ENCODE measurements around the gene NGFR.

NGFR gene

GRCh38 chr17:49510720-49511110 is 15.6 kb downstream of the NGFR start:
- TF ChIP-seq, protein P1, sequence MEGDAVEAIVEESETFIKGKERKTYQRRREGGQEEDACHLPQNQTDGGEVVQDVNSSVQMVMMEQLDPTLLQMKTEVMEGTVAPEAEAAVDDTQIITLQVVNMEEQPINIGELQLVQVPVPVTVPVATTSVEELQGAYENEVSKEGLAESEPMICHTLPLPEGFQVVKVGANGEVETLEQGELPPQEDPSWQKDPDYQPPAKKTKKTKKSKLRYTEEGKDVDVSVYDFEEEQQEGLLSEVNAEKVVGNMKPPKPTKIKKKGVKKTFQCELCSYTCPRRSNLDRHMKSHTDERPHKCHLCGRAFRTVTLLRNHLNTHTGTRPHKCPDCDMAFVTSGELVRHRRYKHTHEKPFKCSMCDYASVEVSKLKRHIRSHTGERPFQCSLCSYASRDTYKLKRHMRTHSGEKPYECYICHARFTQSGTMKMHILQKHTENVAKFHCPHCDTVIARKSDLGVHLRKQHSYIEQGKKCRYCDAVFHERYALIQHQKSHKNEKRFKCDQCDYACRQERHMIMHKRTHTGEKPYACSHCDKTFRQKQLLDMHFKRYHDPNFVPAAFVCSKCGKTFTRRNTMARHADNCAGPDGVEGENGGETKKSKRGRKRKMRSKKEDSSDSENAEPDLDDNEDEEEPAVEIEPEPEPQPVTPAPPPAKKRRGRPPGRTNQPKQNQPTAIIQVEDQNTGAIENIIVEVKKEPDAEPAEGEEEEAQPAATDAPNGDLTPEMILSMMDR (IDR thresholded peaks at IDR 0.05) = no peak

GRCh38 chr17:49511810-49512209 is 16.7 kb downstream of the NGFR start:
- no peak for DNase-seq (ENCODE audit: low spot score)
- H3K4me3 ChIP-seq = no peak overlapping the region
- H3K27ac ChIP-seq = no peak overlapping the region
- TF ChIP-seq, protein P1 (IDR thresholded peaks at IDR 0.05) = no peak

More at GRCh38 chr17:49510720-49511110, 15.6 kb downstream of the NGFR start:
- Histone ChIP-seq H3K4me3 (no peak overlapping the region), H3K27ac (no peak overlapping the region)
- no peak for DNase-seq (ENCODE audit: low spot score)

DNA sequence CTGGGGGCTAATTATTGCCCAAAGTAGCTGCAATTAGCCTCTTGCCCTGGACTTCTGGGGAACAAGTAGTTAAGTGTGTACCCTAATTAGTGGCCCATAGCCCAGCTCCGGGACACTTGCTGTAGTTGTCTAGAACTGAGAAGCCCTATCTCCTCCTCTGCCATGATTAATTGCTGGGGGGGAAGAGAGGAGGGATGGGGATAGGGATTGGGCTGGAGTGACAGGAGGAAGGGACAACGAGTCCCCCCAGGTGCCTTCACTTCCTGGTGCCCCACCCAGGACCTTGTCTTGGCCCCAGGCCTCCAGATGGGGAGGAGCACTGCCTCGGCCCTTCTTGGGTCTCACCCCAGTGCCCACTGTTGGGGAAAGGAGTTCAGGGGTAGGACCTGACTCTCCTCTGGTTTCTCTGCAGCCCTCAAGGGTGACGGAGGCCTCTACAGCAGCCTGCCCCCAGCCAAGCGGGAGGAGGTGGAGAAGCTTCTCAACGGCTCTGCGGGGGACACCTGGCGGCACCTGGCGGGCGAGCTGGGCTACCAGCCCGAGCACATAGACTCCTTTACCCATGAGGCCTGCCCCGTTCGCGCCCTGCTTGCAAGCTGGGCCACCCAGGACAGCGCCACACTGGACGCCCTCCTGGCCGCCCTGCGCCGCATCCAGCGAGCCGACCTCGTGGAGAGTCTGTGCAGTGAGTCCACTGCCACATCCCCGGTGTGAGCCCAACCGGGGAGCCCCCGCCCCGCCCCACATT is 17.4 kb downstream of the NGFR start:
- TF ChIP-seq, protein P1 (IDR thresholded peaks at IDR 0.05) = no peak

GRCh38 chr17:49513044-49513395 is 17.9 kb downstream of the NGFR start:
- Histone ChIP-seq H3K4me3 (no peak overlapping the region), H3K27ac (no peak overlapping the region)
- TF ChIP-seq, protein P1 (IDR thresholded peaks at IDR 0.05) = no peak
- DNase-seq (ENCODE audit: low spot score) = no peak

More for the DNA sequence above, 17.4 kb downstream of the NGFR start:
- no peak overlapping the region for H3K27ac ChIP-seq
- H3K4me3 ChIP-seq = no peak overlapping the region
- DNase-seq (ENCODE audit: low spot score) = no peak

- no peak for DNase-seq (ENCODE audit: low spot score)
- H3K27ac ChIP-seq = peak overlapping the region in 1 of 2 donors; percentile 92
- TF ChIP-seq, protein P1 (IDR thresholded peaks at IDR 0.05) = no peak
- H3K4me3 ChIP-seq = no peak overlapping the region
These were observed 18.5 kb downstream of the NGFR start for GRCh38 chr17:49513641-49514040.

GRCh38 chr17:49514071-49514721 is 19.1 kb downstream of the NGFR start:
- Histone ChIP-seq H3K4me3 (no peak overlapping the region), H3K27ac (peak overlapping the region; percentile 88 to 92)
- DNase-seq (ENCODE audit: low spot score) = peak; percentile 63
- TF ChIP-seq, protein P1 (IDR thresholded peaks at IDR 0.05) = no peak
